Upper lobe of left lung (tissue), 6 donors: Measurements from ENCODE around the gene FGGY. TPM values are rescaled to one million over a fixed set of nuclear protein-coding genes. Genes with fewer than 3 reads are reported as not detected.
"Not testable (repeated sequence)": the region's sequence is repeated elsewhere in the genome, so short reads cannot be mapped to it uniquely, and the experiment has no call there.

Experiments used
- ATAC-seq, 2 donors: fragments of 200-7000 bp; cut with Tn5 transposase; one replicate each; pipeline ENCODE4 v1.9.1; 2022; ENCODE audit warnings: mild to moderate bottlenecking in 2 of 2, moderate library complexity in 2 of 2; ENCODE audit not compliant: low FRiP score in 2 of 2
- DNase-seq, 2 donors: peaks; one replicate each; pipeline ENCODE4 v3.0.0-alpha.2; 2019 to 2020
- H3K27ac ChIP-seq, 4 donors: fragments of 200-600 bp; sonication (generic); one replicate each; pipeline ENCODE4 v1.5.1; 2016 to 2019
- H3K27me3 ChIP-seq, 4 donors: fragments of 200-600 bp; sonication (generic); one replicate each; pipeline ENCODE4 v1.5.1; 2017 to 2019
- H3K36me3 ChIP-seq, 4 donors: fragments of 200-600 bp; sonication (generic); one replicate each; pipeline ENCODE4 v1.5.1; 2016 to 2019
- H3K4me1 ChIP-seq, 4 donors: fragments of 200-600 bp; sonication (generic); one replicate each; pipeline ENCODE4 v1.5.1; 2018 to 2019
- H3K4me3 ChIP-seq, 4 donors: fragments of 200-600 bp; sonication (generic); one replicate each; pipeline ENCODE4 v1.5.1; 2017 to 2019; ENCODE audit warnings: mild to moderate bottlenecking in 2 of 4, moderate library complexity in 1 of 4
- H3K9me3 ChIP-seq, 4 donors: fragments of 200-600 bp; sonication (generic); one replicate each; pipeline ENCODE4 v1.5.1; 2018 to 2019
- EP300 ChIP-seq, 4 donors: sonication (generic); formaldehyde crosslinking; IDR thresholded peaks; one replicate each; pipeline ENCODE4 v1.5.1; 2017; ENCODE audit warnings: antibody characterized with exemption in 4 of 4, control low read depth in 2 of 4
- POLR2A ChIP-seq, 4 donors: fragments of 450-650 bp; IDR thresholded peaks; one replicate each; pipeline ENCODE4 v1.5.1; 2016 to 2017; ENCODE audit warnings: antibody characterized with exemption in 4 of 4, mild to moderate bottlenecking in 2 of 4
- POLR2AphosphoS5 ChIP-seq, 2 donors: sonication (generic); formaldehyde crosslinking; IDR thresholded peaks; one replicate each; pipeline ENCODE4 v1.5.1; 2017; ENCODE audit warnings: antibody characterized with exemption in 2 of 2
- WGBS, 2 donors: methylation state at CpG; one replicate each; pipeline ENCODE4 v1.1.5; 2017 to 2018; 5-methylcytosine and 5-hydroxymethylcytosine counted together
- total RNA-seq, 6 donors: library from RNA; depleted of rRNA in 4 of 6; stranded (reverse); fragments of >200 nt in 4 of 6; gene quantifications; one replicate each; pipeline versions ENCODE4 v1.1.0 to v1.2.1, GENCODE V29; 2016 to 2021
- TF ChIP-seq, protein P1 (sequence below), 6 experiments: fragments of 450-650 bp in 4 of 6; fragments of 200-600 bp in 2 of 6; sonication (generic) in 2 of 6; IDR thresholded peaks; one replicate each; pipeline ENCODE4 v1.5.1; 2016 to 2019; ENCODE audit warnings: antibody characterized with exemption in 6 of 6
- donor health status: DM: no; HTN: no; CAD: no; lungs with moderate emphysema.
- donor health status: DM: no; HTN: yes; CAD: no; lungs with severe emphysema.

FGGY gene
- total RNA-seq, 6 donors from 2014 or later, result 11.8 to 51.3 (median 22.6) TPM

DNA sequence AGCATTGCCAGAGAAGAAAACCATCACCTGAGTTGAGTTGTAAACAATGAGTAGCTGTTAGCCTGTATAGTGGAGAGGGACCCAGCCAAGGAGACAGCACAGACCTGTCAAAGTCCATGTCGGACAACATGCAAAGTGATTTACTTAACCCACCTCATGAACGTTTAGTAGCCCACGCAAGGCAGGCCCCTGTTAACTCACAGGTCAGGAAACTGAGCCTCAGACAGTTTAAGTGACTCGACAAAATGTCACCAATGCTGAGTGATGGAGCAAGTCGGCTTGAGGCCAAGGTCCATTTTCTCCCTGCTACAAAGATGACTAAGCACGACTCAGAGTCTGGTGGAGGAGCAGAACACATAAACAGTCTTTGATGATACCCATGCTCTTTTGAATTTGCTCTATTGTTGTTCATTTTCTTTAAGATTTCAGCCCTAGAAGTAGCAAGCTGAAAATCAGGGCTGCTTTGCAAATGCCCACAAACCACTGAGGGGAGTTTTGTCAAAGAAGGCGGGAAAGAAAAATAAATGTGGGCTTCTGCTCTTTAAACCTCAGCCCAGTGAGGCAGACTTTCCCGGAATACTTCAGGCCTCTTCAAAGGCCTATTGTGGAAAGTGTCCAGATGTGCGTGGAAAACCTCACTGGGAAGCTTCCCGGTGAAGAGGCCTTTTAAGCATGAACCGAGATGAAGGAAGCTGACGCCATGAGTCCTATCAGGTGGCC is 434.0 kb downstream of the FGGY start:
- ATAC-seq, result peak; percentile 44 to 80
- TF ChIP-seq POLR2A (IDR thresholded peaks at IDR 0.05) (no peak), POLR2AphosphoS5 (IDR thresholded peaks at IDR 0.05) (peak in 1 of 2 donors; percentile 43), EP300 (IDR thresholded peaks at IDR 0.05) (no peak)
- TF ChIP-seq, protein P1, sequence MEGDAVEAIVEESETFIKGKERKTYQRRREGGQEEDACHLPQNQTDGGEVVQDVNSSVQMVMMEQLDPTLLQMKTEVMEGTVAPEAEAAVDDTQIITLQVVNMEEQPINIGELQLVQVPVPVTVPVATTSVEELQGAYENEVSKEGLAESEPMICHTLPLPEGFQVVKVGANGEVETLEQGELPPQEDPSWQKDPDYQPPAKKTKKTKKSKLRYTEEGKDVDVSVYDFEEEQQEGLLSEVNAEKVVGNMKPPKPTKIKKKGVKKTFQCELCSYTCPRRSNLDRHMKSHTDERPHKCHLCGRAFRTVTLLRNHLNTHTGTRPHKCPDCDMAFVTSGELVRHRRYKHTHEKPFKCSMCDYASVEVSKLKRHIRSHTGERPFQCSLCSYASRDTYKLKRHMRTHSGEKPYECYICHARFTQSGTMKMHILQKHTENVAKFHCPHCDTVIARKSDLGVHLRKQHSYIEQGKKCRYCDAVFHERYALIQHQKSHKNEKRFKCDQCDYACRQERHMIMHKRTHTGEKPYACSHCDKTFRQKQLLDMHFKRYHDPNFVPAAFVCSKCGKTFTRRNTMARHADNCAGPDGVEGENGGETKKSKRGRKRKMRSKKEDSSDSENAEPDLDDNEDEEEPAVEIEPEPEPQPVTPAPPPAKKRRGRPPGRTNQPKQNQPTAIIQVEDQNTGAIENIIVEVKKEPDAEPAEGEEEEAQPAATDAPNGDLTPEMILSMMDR (IDR thresholded peaks at IDR 0.05), result no peak
- DNase-seq, result peak in 1 of 2 donors; percentile 79
- Histone ChIP-seq H3K4me3 (no peak overlapping the region), H3K27ac (peak overlapping the region; percentile 20 to 73 (median 48)), H3K4me1 (peaks cover 21 to 37% (median 26%) of the 10 kb centered on the region in 4 donors), H3K9me3 (no peaks in the 10 kb centered on the region), H3K27me3 (no peaks in the 10 kb centered on the region), H3K36me3 (no peaks in the 10 kb centered on the region)
- WGBS, 2 donors, result 40 to 47% methylated on average over 12 of the region's 12 CpGs

DNA sequence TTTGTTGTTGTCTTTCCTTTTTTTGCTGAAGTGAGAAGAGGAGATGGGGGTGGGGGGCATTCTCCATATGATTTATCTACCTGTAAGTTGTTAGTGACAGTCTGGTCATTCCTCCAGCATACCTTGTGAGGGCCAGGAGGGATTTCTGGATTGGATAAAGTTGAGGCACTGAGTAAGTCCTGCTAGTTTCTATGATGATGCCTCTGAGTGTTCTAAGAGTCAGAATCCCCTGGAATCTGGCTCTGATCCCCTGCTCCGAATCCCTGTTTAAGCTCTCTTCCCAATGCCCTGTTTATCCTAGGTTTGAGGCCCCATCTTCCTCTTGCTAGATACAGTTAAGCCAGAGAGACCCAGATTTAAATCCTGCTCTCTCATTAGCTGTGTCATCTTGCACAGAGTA is 434.7 kb downstream of the FGGY start:
- Histone ChIP-seq H3K27me3 (no peaks in the 10 kb centered on the region), H3K4me1 (peaks cover 21 to 37% (median 26%) of the 10 kb centered on the region in 4 donors), H3K9me3 (no peaks in the 10 kb centered on the region), H3K4me3 (no peak overlapping the region), H3K27ac (peak overlapping the region; percentile 20 to 73 (median 48)), H3K36me3 (no peaks in the 10 kb centered on the region)
- TF ChIP-seq POLR2A (IDR thresholded peaks at IDR 0.05) (no peak), POLR2AphosphoS5 (IDR thresholded peaks at IDR 0.05) (no peak), EP300 (IDR thresholded peaks at IDR 0.05) (no peak)
- TF ChIP-seq, protein P1 (IDR thresholded peaks at IDR 0.05), result no peak
- DNase-seq, result no peak
- WGBS, 2 donors, result 89 to 100% methylated on average over 1 of the region's 1 CpG
- ATAC-seq, result no peak

DNA sequence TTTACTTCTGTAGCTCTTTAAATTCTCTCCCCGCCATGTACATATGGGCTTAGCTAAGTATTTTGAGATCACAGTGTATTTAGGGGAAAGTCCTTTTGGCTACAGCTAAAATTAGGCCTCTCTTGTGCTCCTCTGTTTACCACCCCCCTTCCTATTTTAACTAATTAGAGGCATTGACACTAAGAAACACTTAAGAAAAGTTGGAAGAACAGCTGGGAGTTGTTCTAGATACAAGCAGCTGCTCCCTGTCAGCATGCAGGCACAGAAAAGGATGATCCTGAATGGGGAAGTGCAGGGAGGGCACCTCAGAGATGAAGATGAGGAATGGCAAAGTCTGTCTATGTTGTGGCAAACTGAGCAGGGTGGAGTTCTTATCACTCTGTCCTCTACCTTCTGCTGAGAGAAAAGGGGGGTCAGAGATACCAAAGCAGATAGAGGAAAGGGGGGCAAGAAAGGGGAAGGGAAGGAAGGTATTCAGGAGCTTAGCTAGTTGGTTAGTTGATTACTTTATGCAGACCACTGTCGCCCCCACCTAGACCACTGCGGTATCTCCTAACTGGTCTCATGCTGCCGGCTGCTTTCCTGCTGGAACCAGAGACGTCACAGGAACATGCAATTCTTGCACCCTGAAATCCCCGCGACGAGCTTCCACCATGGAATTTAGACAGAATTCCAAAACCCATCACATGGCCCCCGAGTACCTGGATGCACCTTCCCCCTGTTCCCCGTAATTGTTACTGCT is 435.5 kb downstream of the FGGY start:
- Histone ChIP-seq H3K4me3 (no peak overlapping the region), H3K36me3 (no peaks in the 10 kb centered on the region), H3K27me3 (no peaks in the 10 kb centered on the region), H3K27ac (peak overlapping the region in 3 of 4 donors; percentile 33 to 73 (median 64)), H3K9me3 (no peaks in the 10 kb centered on the region), H3K4me1 (peaks cover 21 to 37% (median 26%) of the 10 kb centered on the region in 4 donors)
- DNase-seq (no peak), ATAC-seq (no peak)
- 92 to 93% methylated on average over 10 of the region's 10 CpGs for WGBS, 2 donors
- TF ChIP-seq POLR2A (IDR thresholded peaks at IDR 0.05), result no peak

DNA sequence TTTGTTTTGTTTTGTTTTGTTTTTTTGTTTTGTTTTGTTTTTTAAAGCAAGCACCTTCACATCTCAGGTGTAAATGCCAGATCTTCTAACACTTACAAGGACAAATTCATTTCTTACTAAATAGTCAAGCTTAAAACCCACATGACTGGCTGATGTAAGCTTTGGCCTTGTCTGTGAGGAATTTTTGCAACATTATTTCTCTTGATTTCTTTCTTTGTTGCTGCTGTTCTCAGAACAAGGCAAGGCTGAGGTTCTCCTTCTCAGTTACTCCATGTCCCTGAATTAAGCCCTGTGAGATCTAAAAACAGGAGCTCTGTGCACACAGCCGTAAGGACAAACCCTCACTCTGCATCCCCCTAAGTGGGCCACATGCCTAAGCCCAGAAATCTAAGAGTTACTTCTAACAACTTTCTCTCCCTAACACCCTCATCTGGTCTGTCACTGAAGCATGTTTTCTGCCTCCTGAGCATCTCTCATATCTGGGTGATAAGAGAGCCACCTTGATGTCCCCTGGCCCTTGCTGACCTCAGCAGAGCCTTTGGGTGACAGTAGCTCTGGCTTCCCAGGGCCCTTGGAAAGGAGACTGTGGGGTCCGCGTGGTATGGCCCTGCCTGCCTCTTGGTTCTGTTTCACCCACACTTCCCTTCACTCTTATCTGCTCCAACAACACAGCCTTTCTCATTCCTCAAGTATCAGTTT is 436.7 kb downstream of the FGGY start:
- DNase-seq, result no peak
- WGBS, 2 donors, result 85 to 90% methylated on average over 3 of the region's 3 CpGs
- Histone ChIP-seq H3K27ac (peak overlapping the region in 2 of 4 donors; percentile 18 to 54), H3K4me1 (peaks cover 24 to 42% (median 26%) of the 10 kb centered on the region in 4 donors), H3K4me3 (no peak overlapping the region), H3K36me3 (no peaks in the 10 kb centered on the region), H3K9me3 (no peaks in the 10 kb centered on the region), H3K27me3 (no peaks in the 10 kb centered on the region)
- no peak for ATAC-seq
- no peak for TF ChIP-seq POLR2AphosphoS5 (IDR thresholded peaks at IDR 0.05)
- no peak for TF ChIP-seq POLR2A (IDR thresholded peaks at IDR 0.05)
- no peak for TF ChIP-seq EP300 (IDR thresholded peaks at IDR 0.05)

DNA sequence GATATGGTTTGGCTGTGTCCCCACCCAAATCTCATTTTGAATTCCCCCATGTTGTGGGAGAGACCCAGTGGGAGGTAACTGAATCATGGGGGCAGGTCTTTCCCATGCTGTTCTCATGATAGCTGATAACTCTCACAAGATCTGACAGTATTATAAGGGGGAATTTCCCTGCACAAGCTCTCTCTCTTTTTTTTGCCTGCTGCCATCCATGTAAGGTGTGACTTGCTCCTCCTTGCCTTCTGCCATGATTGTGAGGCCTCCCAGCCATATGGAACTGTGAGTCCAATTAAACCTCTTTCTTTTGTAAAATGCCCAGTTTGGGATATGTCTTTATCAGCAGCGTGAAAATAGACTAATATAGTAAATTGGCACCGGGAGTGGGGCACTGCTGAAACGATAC is 439.0 kb downstream of the FGGY start:
- WGBS, 2 donors, result 77 to 99% methylated on average over 3 of the region's 3 CpGs
- peaks cover 17 to 34% (median 20%) of the 10 kb centered on the region in 4 donors for H3K4me1 ChIP-seq
- not testable (repeated sequence) for DNase-seq, H3K9me3 ChIP-seq, H3K36me3 ChIP-seq, H3K4me3 ChIP-seq, ATAC-seq, H3K27me3 ChIP-seq, H3K27ac ChIP-seq

DNA sequence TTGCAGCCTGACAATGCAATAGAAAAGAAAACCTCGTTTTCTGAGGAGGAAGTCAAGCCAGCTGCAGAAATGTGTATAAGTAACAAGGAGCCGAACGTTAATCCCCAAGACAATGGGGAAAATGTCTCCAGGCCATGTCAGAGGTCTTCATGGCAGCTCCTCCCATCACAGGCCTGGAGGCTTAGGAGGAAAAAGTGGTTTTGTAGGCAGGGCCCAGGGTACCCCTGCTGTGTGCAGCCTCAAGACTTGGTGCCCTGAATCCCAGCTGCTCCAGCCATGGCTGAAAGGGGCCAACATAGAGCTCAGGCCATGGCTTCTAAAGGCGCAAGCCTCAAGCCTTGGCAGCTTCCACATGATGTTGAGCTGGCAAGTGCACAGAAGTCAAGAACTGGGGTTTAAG is 439.9 kb downstream of the FGGY start:
- 89 to 93% methylated on average over 3 to 4 of the region's 4 CpGs for WGBS, 2 donors
- ATAC-seq (no peak), DNase-seq (no peak)
- no peak overlapping the region for H3K27ac ChIP-seq
- peaks cover 9 to 26% (median 12%) of the 10 kb centered on the region in 4 donors for H3K4me1 ChIP-seq
- H3K36me3 ChIP-seq, result no peaks in the 10 kb centered on the region
- TF ChIP-seq, protein P1 (IDR thresholded peaks at IDR 0.05), result no peak
- TF ChIP-seq EP300 (IDR thresholded peaks at IDR 0.05) (no peak), POLR2AphosphoS5 (IDR thresholded peaks at IDR 0.05) (no peak), POLR2A (IDR thresholded peaks at IDR 0.05) (no peak)
- H3K4me3 ChIP-seq, result no peak overlapping the region
- no peaks in the 10 kb centered on the region for H3K27me3 ChIP-seq
- H3K9me3 ChIP-seq, result no peaks in the 10 kb centered on the region
